Activated naive CD4-positive, alpha-beta T cell (primary cell): ENCODE measurements around the gene LAMA1.

ENCODE experiments used
- DNase-seq, 4 experiments: peaks; one replicate each; lab custom pipeline; 2025; lab: John Stamatoyannopoulos, UW

Gene LAMA1

DNA sequence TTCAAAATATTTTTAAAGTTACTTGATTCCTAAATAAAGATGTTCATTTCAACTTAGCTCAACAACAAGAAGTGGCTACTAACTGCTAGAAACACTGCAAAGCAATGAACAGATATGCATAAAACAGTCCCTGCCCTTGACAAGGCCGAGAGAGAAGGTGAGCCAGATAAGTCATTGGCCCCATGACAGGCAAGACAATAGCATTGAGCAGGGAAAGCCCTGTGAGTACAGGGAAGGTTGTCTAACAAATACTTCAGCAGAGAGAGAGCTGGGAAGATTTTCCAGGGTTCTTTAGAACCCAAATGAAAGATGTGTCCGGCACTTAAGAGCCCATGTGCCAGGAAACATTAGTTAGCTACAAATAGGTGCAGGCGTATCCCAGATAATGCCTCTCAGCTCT is 4.7 kb downstream of the LAMA1 start:
- no peak for DNase-seq

GRCh38 chr18:7111134-7111533 is 6.5 kb downstream of the LAMA1 start:
- DNase-seq, result no peak

DNA sequence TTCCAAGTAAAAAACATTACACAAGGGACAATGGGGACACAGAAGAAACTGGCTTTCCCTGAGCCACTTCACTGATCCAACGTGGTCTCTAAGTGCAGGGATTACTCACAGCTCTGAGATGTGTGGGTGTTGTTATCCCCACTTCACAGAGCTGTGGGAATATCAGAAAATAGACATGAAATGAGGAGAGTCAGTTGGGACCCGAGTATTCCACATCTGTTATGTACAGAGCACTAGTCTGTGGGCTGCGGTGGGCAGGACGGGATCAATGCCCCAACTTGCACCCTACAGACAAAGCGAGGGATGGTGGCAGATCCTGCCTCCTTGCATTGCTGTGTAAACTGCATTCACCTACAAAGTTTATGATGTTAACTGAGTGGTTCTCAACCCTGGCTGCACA is 11.7 kb downstream of the LAMA1 start:
- no peak for DNase-seq

GRCh38 chr18:7105268-7105667 is 12.3 kb downstream of the LAMA1 start:
- no peak for DNase-seq

DNA sequence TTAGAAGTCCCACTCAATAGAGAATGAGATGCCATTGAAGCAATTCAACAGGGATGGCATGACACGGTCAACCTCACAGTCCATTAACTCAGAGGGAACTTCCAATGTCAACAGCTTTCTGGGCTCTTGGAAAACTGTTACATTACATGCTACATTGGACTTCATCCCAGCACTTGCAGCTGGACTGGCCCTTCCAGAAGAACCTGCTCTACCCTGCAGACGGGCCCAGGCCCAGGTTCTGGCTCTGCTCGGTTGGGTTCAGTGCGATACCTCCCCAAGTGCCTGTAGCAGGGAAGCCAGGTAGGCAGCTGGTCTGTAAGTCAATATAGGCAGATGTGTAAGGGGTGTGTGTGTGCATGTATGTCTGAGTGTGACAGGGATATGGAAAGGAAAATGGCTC is 12.9 kb downstream of the LAMA1 start:
- DNase-seq, result no peak

GRCh38 chr18:7102131-7102530 is 15.5 kb downstream of the LAMA1 start:
- no peak for DNase-seq

- no peak for DNase-seq
Observed at GRCh38 chr18:7096838-7097237, 20.8 kb downstream of the LAMA1 start.

GRCh38 chr18:7094427-7094826 is 23.2 kb downstream of the LAMA1 start:
- no peak for DNase-seq

GRCh38 chr18:7090771-7091170 is 26.8 kb downstream of the LAMA1 start:
- no peak for DNase-seq

DNA sequence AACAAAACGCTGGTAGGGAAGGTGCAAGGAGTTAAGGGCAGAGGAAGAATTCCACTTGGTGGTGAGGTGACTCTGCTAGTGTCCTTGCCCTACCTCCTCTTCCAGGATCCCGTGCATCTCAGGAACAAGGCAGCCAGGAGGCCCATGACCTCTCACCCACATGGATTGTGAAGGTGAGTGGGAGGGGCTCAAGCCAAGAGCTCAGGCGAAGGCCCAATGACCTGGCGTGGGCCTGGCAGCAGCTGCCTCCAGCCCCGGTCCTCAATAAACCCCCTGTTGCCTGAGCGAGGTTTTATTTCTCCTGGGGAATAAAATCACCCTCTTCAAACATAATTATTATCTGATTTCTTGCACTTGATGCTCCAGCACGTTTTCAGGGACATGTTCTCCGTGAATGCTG is 28.2 kb downstream of the LAMA1 start:
- DNase-seq, result no peak

DNA sequence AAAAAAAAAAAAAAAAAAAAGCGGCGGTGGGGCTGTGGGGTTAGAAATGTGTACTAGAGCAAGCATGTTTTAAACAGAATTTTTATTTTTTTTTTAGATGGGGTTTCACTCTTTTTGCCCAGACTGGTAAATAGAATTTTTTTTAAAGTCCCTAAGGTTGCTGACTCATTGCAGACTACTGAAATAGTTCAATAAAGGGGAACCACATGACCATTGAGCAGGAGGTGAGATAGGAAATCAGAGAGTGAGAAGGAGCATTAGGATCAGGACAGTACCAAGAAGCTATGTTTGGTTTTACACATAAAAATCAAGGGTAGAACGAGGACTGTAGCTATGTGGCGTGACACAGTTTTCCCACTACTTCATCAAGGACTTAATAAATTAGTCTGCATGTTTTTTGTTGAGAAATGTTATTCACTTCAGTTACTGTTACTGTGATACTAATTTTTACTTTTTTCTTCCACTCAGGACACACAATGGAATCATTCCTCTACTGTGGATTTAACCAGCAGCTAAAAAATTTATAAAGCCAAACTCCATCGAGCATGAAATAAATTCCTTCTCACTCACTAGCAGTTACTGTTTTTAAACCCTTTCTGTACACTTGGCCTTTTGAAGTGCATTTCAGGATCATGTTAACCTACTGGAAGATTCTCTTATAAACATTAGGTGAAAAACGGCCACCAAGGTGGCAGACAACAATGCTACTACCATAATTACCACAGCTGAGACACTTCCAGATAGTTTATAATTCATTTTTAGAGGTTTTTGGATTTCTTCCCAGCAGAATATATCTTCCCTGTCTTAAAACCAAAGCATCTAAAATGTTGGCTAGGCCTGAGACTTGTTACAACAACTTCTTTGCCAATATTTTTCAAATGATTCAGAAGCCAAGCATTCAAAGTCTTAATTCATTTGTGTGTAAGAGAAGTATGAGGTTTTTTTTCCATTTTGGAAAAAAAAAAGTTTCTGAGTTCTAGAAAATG is 33.2 kb downstream of the LAMA1 start:
- DNase-seq, result no peak

GRCh38 chr18:7082671-7083070 is 34.9 kb downstream of the LAMA1 start:
- no peak for DNase-seq

DNA sequence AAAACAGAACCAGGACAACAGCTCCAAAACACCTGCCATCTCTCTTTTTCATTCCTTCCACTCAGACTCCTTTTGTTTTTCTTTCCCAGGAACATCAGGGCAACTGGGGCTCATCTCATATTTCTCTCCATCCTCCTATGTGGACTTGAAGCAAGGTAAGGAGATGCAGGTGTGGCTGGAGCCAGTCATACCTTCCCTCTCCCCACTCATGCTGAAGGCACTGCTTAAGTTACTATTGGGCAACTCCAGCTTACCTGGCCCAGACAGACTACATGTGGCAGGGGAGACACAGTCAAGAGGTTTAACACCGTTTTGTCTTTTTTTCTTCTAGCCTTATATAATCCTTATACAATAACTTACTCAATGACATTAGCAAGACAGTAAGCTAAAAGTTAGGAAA is 38.4 kb downstream of the LAMA1 start:
- DNase-seq, result no peak

DNA sequence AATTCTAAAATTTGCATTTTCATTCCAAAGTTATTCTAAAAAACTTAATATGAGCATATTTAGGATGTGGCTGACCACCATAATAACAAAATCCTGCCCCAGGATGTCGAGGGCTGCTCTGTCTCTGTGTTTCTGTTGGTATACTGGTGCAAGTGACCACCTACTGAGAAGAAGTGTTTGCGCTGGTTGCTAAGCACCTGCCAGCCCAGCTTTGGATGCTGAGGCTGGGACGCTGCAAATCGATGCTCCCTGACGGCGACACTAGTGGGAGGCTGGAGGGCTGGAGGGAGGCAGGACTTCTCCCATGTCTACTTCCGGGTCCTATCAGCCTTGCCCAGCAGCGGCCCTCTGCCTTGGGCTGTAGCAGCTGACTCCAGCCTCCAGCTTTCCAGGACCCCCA is 45.0 kb downstream of the LAMA1 start:
- DNase-seq, result no peak

GRCh38 chr18:7071600-7071999 is 46.0 kb downstream of the LAMA1 start:
- no peak for DNase-seq

- DNase-seq, result no peak
Observed at GRCh38 chr18:7070466-7070865, 47.1 kb downstream of the LAMA1 start.

GRCh38 chr18:7068871-7069590 is 48.6 kb downstream of the LAMA1 start:
- no peak for DNase-seq

DNA sequence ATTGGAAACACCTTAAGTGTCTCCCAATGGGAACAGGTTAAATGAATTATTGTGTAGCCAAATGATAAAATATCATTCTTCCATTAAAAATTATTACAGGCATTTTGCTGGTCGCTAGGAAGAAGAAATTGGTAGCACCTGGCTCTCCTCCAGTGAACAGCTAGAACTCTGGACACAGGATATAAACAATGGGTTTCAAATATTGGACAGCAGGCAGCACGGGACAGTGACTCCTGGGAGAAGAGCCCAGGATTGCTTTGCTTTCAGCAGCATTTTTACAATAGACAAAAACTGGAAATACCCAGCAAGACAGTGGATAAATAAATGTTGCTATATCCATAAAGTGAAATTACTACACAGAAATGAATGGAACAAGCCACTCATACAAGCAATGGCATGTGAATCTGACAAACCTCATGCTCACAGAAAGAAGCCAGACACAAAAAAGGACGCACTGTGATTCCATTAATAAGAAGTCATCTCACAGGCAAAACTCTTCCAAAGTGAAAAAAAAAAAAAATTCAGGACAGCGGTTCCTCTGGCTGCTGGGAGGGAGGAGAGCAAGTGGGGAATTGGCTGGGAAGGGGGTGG is 50.5 kb downstream of the LAMA1 start:
- no peak for DNase-seq

DNA sequence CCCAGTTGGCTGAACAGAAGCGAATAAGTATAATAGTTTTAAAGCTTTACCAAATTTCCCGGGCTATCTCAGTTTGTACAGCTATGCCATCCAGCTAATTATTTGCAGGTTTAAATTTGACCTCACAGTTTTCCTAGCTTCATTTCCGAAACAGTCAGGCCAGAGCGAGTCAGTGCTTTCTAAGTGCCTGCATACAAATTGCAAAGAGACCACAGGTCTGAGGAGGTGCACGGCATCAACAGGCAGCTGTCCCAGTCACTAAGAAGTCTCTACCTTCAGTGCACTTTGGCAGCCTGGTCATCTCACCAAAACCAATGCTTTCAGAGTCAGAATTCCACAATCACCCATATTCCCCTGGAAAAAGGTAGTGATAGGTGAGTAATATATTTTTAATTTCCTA is 51.9 kb downstream of the LAMA1 start:
- no peak for DNase-seq

GRCh38 chr18:7064346-7064745 is 53.3 kb downstream of the LAMA1 start:
- DNase-seq, result no peak

GRCh38 chr18:7062811-7063210 is 54.8 kb downstream of the LAMA1 start:
- DNase-seq, result no peak

DNA sequence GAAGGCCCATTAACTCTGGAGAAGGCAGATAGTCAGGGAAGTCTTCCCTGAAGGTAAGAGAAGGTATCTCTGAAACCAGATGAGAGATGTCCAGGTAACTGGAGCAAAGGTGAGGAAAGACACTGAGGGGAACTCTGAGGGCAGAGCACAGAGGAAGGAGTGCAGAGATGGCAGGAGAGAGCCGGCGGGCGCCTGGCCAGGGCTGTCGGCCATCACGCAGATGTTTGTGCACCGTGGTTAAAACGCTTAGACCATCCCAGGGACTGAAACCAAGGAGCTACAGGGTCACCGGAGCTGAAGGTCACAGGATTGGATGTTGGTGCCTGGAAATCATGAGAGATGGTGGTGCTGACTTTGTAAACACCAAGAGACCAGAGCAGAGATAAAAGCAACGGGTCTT is 55.4 kb downstream of the LAMA1 start:
- no peak for DNase-seq

DNA sequence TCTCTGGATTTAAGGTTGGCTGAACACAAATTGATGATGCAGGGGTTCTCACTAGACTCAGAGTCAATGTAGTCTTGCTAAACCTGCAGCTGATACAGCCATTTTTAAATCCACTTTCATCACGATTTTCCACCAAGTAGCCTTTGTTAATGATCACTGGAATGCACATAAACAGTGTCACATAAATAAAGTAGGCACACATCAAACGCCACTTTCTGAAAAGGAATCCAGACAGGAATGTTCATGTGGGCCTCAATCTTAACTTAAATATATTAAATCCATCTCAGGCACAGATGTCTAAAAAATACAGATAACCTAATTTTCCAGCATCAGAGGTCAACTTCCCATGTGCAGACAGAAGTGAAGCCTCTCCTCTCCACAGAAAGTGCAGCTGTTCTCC is 58.3 kb downstream of the LAMA1 start:
- DNase-seq, result no peak
